C4-2B (cell line): ENCODE results near the gene ERBB4.

Source experiments
- H3K27ac ChIP-seq: fragments of 450-650 bp; 2 replicates; pipeline ENCODE4 v1.5.1; 2017
- ZFX ChIP-seq: fragments of 450-650 bp; IDR thresholded peaks from 2 replicates; pipeline ENCODE4 v1.6.1; 2017
- TF ChIP-seq, protein P1 (sequence below): fragments of 450-650 bp; conservative IDR thresholded peaks from 2 replicates; pipeline ENCODE4 v1.5.1; 2017; ENCODE audit warnings: mild to moderate bottlenecking

Gene ERBB4

DNA sequence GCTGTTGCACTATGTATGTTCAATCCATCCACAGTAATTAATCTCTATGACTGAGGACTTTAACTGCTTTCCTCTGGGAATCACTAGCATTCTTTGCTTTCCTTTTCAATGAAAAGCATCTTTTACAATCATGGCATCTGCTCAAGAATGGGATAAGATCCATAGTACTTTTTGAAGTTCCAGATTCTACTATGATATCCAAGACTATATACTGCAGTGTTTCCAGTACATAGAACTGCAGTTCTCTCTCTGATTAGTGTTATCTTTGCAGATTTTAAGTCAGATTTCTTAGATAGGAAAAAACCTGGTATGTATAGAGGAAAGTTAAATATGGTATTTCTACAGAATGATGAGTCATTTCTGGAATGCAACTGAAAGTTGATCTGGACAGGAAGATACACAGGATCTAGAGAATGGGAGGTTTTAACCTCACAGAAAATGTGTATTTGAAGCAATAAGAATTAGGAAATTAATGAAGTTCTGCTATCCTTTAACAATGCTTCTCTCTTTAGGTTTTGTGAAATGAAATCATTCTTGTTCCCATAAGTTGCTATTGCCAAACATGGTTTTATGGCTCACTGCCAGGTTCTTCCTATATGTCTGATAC lies 670.7 kb downstream of the ERBB4 start:
- no peak overlapping the region for H3K27ac ChIP-seq
- TF ChIP-seq ZFX: no peak
- TF ChIP-seq, protein P1, sequence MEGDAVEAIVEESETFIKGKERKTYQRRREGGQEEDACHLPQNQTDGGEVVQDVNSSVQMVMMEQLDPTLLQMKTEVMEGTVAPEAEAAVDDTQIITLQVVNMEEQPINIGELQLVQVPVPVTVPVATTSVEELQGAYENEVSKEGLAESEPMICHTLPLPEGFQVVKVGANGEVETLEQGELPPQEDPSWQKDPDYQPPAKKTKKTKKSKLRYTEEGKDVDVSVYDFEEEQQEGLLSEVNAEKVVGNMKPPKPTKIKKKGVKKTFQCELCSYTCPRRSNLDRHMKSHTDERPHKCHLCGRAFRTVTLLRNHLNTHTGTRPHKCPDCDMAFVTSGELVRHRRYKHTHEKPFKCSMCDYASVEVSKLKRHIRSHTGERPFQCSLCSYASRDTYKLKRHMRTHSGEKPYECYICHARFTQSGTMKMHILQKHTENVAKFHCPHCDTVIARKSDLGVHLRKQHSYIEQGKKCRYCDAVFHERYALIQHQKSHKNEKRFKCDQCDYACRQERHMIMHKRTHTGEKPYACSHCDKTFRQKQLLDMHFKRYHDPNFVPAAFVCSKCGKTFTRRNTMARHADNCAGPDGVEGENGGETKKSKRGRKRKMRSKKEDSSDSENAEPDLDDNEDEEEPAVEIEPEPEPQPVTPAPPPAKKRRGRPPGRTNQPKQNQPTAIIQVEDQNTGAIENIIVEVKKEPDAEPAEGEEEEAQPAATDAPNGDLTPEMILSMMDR: no peak

DNA sequence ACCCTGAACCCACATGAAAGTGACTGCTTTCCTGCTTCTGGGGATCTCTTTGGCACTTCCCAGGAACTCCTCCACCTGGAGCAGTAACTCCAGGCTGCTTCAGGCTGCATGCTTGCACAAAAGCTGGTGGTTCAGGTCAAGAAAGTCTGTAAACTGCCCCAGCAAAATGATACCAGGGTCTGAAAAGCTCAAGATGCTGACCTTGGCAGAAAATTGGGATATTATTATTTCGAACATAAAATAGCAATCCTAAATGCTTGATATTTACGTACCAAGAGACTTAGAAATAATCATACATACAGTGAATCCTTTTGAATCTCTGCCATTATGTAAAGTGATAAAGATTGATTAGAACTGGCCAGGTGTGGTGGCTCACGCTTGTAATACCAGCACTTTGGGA lies 674.3 kb downstream of the ERBB4 start:
- TF ChIP-seq, protein P1: no peak
- TF ChIP-seq ZFX: no peak

DNA sequence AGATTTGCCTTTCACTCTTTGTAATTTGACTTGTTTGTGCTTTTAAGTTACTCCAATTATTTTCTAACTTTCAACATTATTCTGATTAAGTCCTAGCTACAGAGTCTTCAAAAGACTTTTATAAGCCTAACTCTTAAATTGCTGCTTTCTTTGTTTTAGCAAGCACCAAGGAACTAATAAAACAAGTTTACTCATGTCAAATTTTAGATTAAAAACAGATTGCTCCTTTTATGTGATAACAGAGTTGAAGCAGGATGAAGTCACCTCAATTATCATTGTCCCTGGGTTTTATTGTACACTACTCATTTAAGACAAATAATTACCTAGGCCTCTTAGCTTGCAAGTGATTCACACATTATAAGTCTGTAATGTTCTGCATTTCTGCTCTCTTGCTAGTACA lies 678.4 kb downstream of the ERBB4 start:
- TF ChIP-seq, protein P1: no peak
- no peak for TF ChIP-seq ZFX
- no peak overlapping the region for H3K27ac ChIP-seq

More for the DNA sequence above, 674.3 kb downstream of the ERBB4 start:
- no peak overlapping the region for H3K27ac ChIP-seq

DNA sequence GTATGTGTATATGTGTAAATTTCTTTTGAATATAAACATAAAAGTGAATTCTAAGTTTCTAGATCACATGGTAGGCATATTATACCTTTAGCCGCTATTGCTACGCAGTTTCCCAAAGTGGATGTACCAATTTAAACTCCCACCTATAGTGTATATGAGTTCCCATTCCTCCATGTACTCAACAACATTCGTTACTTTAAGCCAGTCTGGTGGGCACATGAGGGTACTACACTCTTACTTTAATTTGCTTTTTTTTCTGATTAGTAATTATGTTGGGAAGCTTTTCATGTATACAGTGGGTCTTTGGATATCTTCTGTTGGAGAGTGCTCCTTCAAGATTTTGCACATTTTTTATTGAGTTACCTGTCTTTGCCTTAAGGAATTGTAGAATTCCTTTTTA lies 683.8 kb downstream of the ERBB4 start:
- TF ChIP-seq ZFX: no peak
- TF ChIP-seq, protein P1: no peak
- H3K27ac ChIP-seq: no peak overlapping the region

DNA sequence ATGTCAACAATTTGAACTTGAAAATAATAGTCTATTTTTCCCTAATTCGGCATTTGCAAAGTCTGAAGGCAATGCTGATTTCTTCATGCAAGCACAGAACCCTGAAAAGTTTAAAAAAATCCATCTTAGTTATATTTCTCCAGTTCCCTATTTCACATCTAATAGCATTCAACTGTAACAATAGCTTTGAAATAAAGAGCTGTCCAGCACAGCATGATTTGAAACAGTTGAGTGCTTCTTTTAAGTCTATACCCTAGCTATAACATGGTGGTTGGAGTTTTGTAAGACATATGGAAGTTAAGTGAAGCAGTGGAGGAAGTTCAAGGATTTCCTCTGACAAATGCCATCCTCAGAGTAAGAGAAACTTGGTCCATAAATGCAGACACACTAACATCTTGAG lies 691.9 kb downstream of the ERBB4 start:
- TF ChIP-seq ZFX: no peak
- TF ChIP-seq, protein P1: no peak
- H3K27ac ChIP-seq: no peak overlapping the region

DNA sequence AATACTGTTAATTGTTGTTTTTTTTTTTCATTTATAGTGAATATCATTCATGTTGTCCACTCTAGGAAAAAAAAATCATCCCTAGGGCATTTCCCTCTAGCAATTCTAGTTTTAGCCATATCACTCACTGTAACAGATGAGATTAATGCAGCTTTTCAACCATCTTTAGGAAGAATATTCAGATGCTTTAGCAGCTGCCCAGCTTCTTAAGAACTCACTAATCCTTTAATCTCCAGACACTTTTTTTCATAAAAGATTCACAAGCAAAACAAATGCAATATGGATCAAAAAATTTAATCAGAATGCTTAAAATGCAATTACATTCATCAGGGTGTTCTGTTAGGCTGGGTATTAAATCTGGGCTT lies 692.6 kb downstream of the ERBB4 start:
- no peak for TF ChIP-seq ZFX
- TF ChIP-seq, protein P1: no peak
- no peak overlapping the region for H3K27ac ChIP-seq

DNA sequence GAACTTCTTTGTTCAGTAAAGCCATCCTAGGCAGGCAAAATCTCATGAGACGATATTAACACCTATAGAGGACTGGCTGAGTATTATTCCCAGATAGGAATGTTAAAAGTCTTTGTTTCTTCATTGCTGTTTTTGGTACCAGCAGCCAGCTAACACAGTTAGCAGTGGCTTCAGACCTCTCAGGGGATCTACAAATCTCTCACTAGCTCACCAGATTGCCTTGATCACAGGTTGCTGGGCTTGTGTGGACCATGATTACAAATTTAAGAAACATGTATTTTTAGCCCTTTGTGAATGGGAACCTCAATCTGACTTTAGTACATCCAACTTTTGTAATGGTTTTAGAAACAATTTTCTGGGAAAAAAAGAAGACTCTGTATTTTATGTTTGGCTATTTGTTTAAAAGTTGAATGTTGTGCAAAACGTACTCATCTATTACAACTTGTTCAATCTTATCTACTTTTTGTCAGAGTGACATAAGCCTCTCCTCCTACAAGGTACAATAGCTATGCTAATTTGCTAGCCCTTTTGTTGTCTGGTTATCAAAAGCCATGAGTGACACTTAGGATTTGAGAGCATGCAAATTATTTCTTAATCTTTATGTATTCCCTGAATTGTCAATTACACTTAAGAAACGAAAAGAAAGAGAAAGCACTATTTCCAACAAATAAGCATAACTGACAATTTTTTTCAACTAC lies 693.1 kb downstream of the ERBB4 start:
- H3K27ac ChIP-seq: no peak overlapping the region
- TF ChIP-seq ZFX: no peak
- TF ChIP-seq, protein P1: no peak
